Measurements from ENCODE around the gene ARL13B. TPM values are rescaled to one million over a fixed set of nuclear protein-coding genes. Genes with fewer than 3 reads are reported as not detected.
"Not testable (repeated sequence)": the region's sequence is repeated elsewhere in the genome, so short reads cannot be mapped to it uniquely, and the experiment has no call there.

The ARL13B gene
- total RNA-seq, 2 experiments from 2014 or later = 10.8 to 12.0 TPM

GRCh38 chr3:94064243-94064860 is 84.4 kb downstream of the ARL13B start:
- Mint-ChIP-seq H3K27ac (peak overlapping the region; percentile 98), H3K27me3 (ENCODE audit: low read depth) (no peaks in the 10 kb centered on the region), H3K9me3 (ENCODE audit: insufficient read depth) (no peaks in the 10 kb centered on the region), H3K4me1 (ENCODE audit: low read depth) (peaks cover 36% of the 10 kb centered on the region), H3K4me3 (peak overlapping the region; percentile 98), H3K36me3 (ENCODE audit: low read depth) (peaks cover 52% of the 10 kb centered on the region)
- no peak for DNase-seq
- CTCF ChIA-PET = interaction anchor here (0.7 to 3.0 kb wide), 4 partner anchors 15 to 63 kb away, joined by 3 to 31 read pairs (median 8); no protein-coding TSS in a partner anchor
- no peak for ATAC-seq
- POLR2A ChIA-PET = no interaction called here

- ATAC-seq = no peak
- no peak for DNase-seq
- Mint-ChIP-seq H3K9me3 (ENCODE audit: insufficient read depth) (no peaks in the 10 kb centered on the region), H3K4me3 (no peak overlapping the region), H3K27me3 (ENCODE audit: low read depth) (no peaks in the 10 kb centered on the region), H3K4me1 (ENCODE audit: low read depth) (peaks cover 39% of the 10 kb centered on the region), H3K36me3 (ENCODE audit: low read depth) (peaks cover 47% of the 10 kb centered on the region), H3K27ac (no peak overlapping the region)
- ChIA-PET POLR2A (no interaction called here), CTCF (interaction anchor here (1.2 kb wide), 1 partner anchor 62 kb away, joined by 3 read pairs; no protein-coding TSS in a partner anchor)
These were observed 85.2 kb downstream of the ARL13B start for GRCh38 chr3:94065122-94065521.

GRCh38 chr3:94065819-94066480 is 86.0 kb downstream of the ARL13B start:
- DNase-seq (no peak), ATAC-seq (no peak)
- Mint-ChIP-seq H3K36me3 (ENCODE audit: low read depth) (peaks cover 40% of the 10 kb centered on the region), H3K27me3 (ENCODE audit: low read depth) (no peaks in the 10 kb centered on the region), H3K27ac (no peak overlapping the region), H3K9me3 (ENCODE audit: insufficient read depth) (no peaks in the 10 kb centered on the region), H3K4me1 (ENCODE audit: low read depth) (peaks cover 38% of the 10 kb centered on the region), H3K4me3 (no peak overlapping the region)
- ChIA-PET CTCF (interaction anchor here (1.2 to 1.5 kb wide), 2 partner anchors 61 to 63 kb away, joined by 3 to 6 read pairs; no protein-coding TSS in a partner anchor), POLR2A (no interaction called here)

GRCh38 chr3:94066506-94067500 is 86.8 kb downstream of the ARL13B start:
- H3K4me1 Mint-ChIP-seq (ENCODE audit: low read depth) = peaks cover 46% of the 10 kb centered on the region
- no peak overlapping the region for H3K27ac Mint-ChIP-seq
- H3K9me3 Mint-ChIP-seq (ENCODE audit: insufficient read depth) = no peaks in the 10 kb centered on the region
- H3K4me3 Mint-ChIP-seq = no peak overlapping the region
- peaks cover 40% of the 10 kb centered on the region for H3K36me3 Mint-ChIP-seq (ENCODE audit: low read depth)
- DNase-seq = no peak
- ChIA-PET CTCF (interaction anchor here (1.2 to 1.5 kb wide), 2 partner anchors 62 to 64 kb away, joined by 3 to 6 read pairs; no protein-coding TSS in a partner anchor), POLR2A (no interaction called here)
- ATAC-seq = no peak
- no peaks in the 10 kb centered on the region for H3K27me3 Mint-ChIP-seq (ENCODE audit: low read depth)

GRCh38 chr3:94069194-94069813 is 89.3 kb downstream of the ARL13B start:
- no peaks in the 10 kb centered on the region for H3K27me3 Mint-ChIP-seq (ENCODE audit: low read depth)
- ChIA-PET CTCF (interaction anchor here (0.6 to 2.1 kb wide), 24 partner anchors 8 to 168 kb away, joined by 3 to 17 read pairs (median 4); no protein-coding TSS in a partner anchor), POLR2A (no interaction called here)
- no peaks in the 10 kb centered on the region for H3K9me3 Mint-ChIP-seq (ENCODE audit: insufficient read depth)
- ATAC-seq (no peak), DNase-seq (no peak)
- H3K36me3 Mint-ChIP-seq (ENCODE audit: low read depth) = peaks cover 62% of the 10 kb centered on the region
- peaks cover 48% of the 10 kb centered on the region for H3K4me1 Mint-ChIP-seq (ENCODE audit: low read depth)
- no peak overlapping the region for H3K27ac Mint-ChIP-seq
- no peak overlapping the region for H3K4me3 Mint-ChIP-seq

GRCh38 chr3:94070341-94070911 is 90.5 kb downstream of the ARL13B start:
- POLR2A ChIA-PET = interaction anchor here (1.3 kb wide), 1 partner anchor 11 kb away, joined by 3 read pairs; no protein-coding TSS in a partner anchor
- Mint-ChIP-seq H3K27ac (no peak overlapping the region), H3K9me3 (ENCODE audit: insufficient read depth) (no peaks in the 10 kb centered on the region), H3K4me1 (ENCODE audit: low read depth) (peaks cover 39% of the 10 kb centered on the region), H3K36me3 (ENCODE audit: low read depth) (peaks cover 56% of the 10 kb centered on the region), H3K27me3 (ENCODE audit: low read depth) (no peaks in the 10 kb centered on the region), H3K4me3 (no peak overlapping the region)
- CTCF ChIA-PET = interaction anchor here (0.9 to 2.1 kb wide), 12 partner anchors 8 to 63 kb away, joined by 3 to 17 read pairs (median 4); partner anchors contain the start of genes DHFR2 and NSUN3
- ATAC-seq = no peak
- no peak for DNase-seq

- Mint-ChIP-seq H3K9me3 (ENCODE audit: insufficient read depth) (no peaks in the 10 kb centered on the region), H3K36me3 (ENCODE audit: low read depth) (peaks cover 58% of the 10 kb centered on the region), H3K4me3 (no peak overlapping the region), H3K27ac (peak overlapping the region; percentile 68), H3K4me1 (ENCODE audit: low read depth) (peaks cover 28% of the 10 kb centered on the region), H3K27me3 (ENCODE audit: low read depth) (no peaks in the 10 kb centered on the region)
- ChIA-PET CTCF (interaction anchor here (0.7 to 1.9 kb wide), 9 partner anchors 10 to 69 kb away, joined by 3 to 17 read pairs (median 4); partner anchors contain the start of genes DHFR2 and NSUN3), POLR2A (interaction anchor here (1.3 to 1.5 kb wide), 2 partner anchors 9 to 10 kb away, joined by 3 to 25 read pairs; partner anchors contain the start of genes DHFR2 and NSUN3)
- peak; percentile 47 for DNase-seq
- peak; percentile 86 for ATAC-seq
These were observed 91.8 kb downstream of the ARL13B start for GRCh38 chr3:94071713-94072284.

- peaks cover 57% of the 10 kb centered on the region for H3K36me3 Mint-ChIP-seq (ENCODE audit: low read depth)
- POLR2A ChIA-PET = no interaction called here
- ATAC-seq = no peak
- CTCF ChIA-PET = no interaction called here
- H3K4me1 Mint-ChIP-seq (ENCODE audit: low read depth) = peaks cover 42% of the 10 kb centered on the region
- H3K9me3 Mint-ChIP-seq (ENCODE audit: insufficient read depth) = no peaks in the 10 kb centered on the region
- H3K27ac Mint-ChIP-seq = no peak overlapping the region
- no peak for DNase-seq
- H3K27me3 Mint-ChIP-seq (ENCODE audit: low read depth) = no peaks in the 10 kb centered on the region
- H3K4me3 Mint-ChIP-seq = no peak overlapping the region
These were observed 96.1 kb downstream of the ARL13B start for GRCh38 chr3:94076055-94076454.

GRCh38 chr3:94080552-94080951 is 100.6 kb downstream of the ARL13B start:
- ChIA-PET POLR2A (interaction anchor here (1.3 kb wide), 1 partner anchor 18 kb away, joined by 6 read pairs; the partner anchor contains the start of genes DHFR2 and NSUN3), CTCF (interaction anchor here (0.7 to 2.6 kb wide), 2 partner anchors 10 to 43 kb away, joined by 3 to 17 read pairs; no protein-coding TSS in a partner anchor)
- not testable (repeated sequence) for H3K4me3 Mint-ChIP-seq; H3K9me3 Mint-ChIP-seq (ENCODE audit: insufficient read depth); ATAC-seq; H3K27me3 Mint-ChIP-seq (ENCODE audit: low read depth)
- peak; percentile 37 for DNase-seq
- H3K4me1 Mint-ChIP-seq (ENCODE audit: low read depth) = peaks cover 51% of the 10 kb centered on the region
- H3K36me3 Mint-ChIP-seq (ENCODE audit: low read depth) = peaks cover 45% of the 10 kb centered on the region
- H3K27ac Mint-ChIP-seq = peak overlapping the region; percentile 20

- H3K36me3 Mint-ChIP-seq (ENCODE audit: low read depth) = peaks cover 33% of the 10 kb centered on the region
- ChIA-PET CTCF (interaction anchor here (0.9 to 2.0 kb wide), 2 partner anchors 10 to 13 kb away, joined by 3 to 7 read pairs; no protein-coding TSS in a partner anchor), POLR2A (interaction anchor here (1.0 kb wide), 1 partner anchor 11 kb away, joined by 3 read pairs; no protein-coding TSS in a partner anchor)
- DNase-seq = no peak
- H3K9me3 Mint-ChIP-seq (ENCODE audit: insufficient read depth) = no peaks in the 10 kb centered on the region
- ATAC-seq = no peak
- no peak overlapping the region for H3K27ac Mint-ChIP-seq
- H3K27me3 Mint-ChIP-seq (ENCODE audit: low read depth) = no peaks in the 10 kb centered on the region
- peaks cover 51% of the 10 kb centered on the region for H3K4me1 Mint-ChIP-seq (ENCODE audit: low read depth)
- no peak overlapping the region for H3K4me3 Mint-ChIP-seq
These were observed 101.9 kb downstream of the ARL13B start for GRCh38 chr3:94081884-94082283.

All from activated CD8-positive, alpha-beta T cell treated with anti-CD3 and anti-CD28 coated beads, Interleukin-2, amount 10 ng/mL, durations not matched to agents 7 days and 5 days (primary cell).